ENCODE data around the gene THAP8. TPM values are rescaled to one million over a fixed set of nuclear protein-coding genes. Genes with fewer than 3 reads are reported as not detected.
"Not testable (repeated sequence)": the region's sequence is repeated elsewhere in the genome, so short reads cannot be mapped to it uniquely, and the experiment has no call there.

The THAP8 gene
- polyA plus RNA-seq, 1 donor (not counting 4 experiments of a cell fraction or from before 2014, with no cell fraction given) = 1.8 TPM

DNA sequence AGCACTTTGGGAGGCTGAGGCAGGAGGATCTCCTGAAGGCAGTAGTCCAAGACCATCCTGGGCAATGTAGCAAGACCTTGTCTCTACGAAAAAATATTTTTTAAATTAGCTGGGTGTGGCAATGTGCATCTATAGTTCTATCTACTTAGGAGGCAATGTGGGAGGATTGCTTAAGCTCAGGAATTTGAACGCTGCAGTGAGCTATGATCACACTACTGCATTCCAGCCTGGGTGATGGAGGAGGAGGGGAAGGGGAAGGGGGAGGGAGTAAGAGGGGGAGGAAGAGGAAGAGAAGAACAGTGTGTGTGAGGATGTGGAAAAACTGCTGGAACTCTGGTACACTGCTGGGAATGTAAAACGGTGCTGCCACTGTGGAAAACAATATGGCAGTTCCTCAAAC, 12.3 kb downstream of the THAP8 start:
- no peak overlapping the region for H3K27ac ChIP-seq (ENCODE audit: control insufficient read depth, insufficient read depth, low read length)

DNA sequence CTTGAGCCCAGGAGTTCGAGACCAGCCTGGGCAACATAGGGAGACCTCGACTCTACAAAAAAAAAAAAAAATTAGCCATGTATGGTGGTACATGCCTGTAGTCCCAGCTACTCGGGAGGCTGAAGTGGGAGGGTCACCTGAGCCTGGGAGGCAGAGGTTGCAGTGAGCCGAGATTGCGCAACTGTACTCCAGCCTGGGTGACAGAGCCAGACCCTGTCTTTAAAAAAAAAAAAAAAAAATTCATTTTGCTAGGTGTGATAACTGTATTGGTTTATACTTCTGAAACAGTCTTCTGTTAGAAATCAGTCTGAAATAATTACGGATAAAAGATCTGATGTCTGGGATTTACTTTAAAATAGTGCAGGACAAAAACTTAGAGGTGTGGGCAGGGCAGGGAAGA, 13.0 kb downstream of the THAP8 start:
- H4K20me1 ChIP-seq (ENCODE audit: control insufficient read depth, extremely low read depth, insufficient read depth, low read length); dilution Hi-C loops (cut with MboI; ENCODE audit: extremely low pct_ligation_motif_present, low sequenced_read_pairs); DNase-seq (ENCODE audit: low read depth, low spot score); H2AFZ ChIP-seq (ENCODE audit: control insufficient read depth, low read length); H3K79me2 ChIP-seq (ENCODE audit: control insufficient read depth, insufficient read depth, low read length); FAIRE-seq; H3K4me2 ChIP-seq (ENCODE audit: control insufficient read depth, extremely low read depth, insufficient read depth, low read depth, low read length); H3K36me3 ChIP-seq (ENCODE audit: control insufficient read depth in 2 of 2, extremely low read depth in 1 of 2, insufficient read depth in 2 of 2, low read length in 2 of 2); H3K9ac ChIP-seq (ENCODE audit: control insufficient read depth, extremely low read depth, insufficient read depth, low read length); H3K9me3 ChIP-seq (ENCODE audit: control insufficient read depth, low read depth, low read length); H3K27ac ChIP-seq (ENCODE audit: control insufficient read depth, insufficient read depth, low read length); H3K4me1 ChIP-seq (ENCODE audit: control insufficient read depth, extremely low read depth, insufficient read depth, low read length); H3K4me3 ChIP-seq (ENCODE audit: control insufficient read depth in 2 of 3, extremely low read depth in 1 of 3, insufficient read depth in 2 of 3, low read depth in 1 of 3, low read length in 3 of 3); H3K27me3 ChIP-seq (ENCODE audit: control insufficient read depth, extremely low read depth, insufficient read depth, low read length); H3K9me1 ChIP-seq (ENCODE audit: control insufficient read depth, extremely low read depth, insufficient read depth, low read length): not testable (repeated sequence)

More for the DNA sequence above, 12.3 kb downstream of the THAP8 start:
- Histone ChIP-seq H2AFZ (ENCODE audit: control insufficient read depth, low read length) (no peak overlapping the region), H3K9me3 (ENCODE audit: control insufficient read depth, low read depth, low read length) (no peaks in the 10 kb centered on the region), H3K27me3 (ENCODE audit: control insufficient read depth, extremely low read depth, insufficient read depth, low read length) (no peaks in the 10 kb centered on the region), H4K20me1 (ENCODE audit: control insufficient read depth, extremely low read depth, insufficient read depth, low read length) (no peaks in the 10 kb centered on the region), H3K4me2 (ENCODE audit: control insufficient read depth, extremely low read depth, insufficient read depth, low read depth, low read length) (no peak overlapping the region), H3K9ac (ENCODE audit: control insufficient read depth, extremely low read depth, insufficient read depth, low read length) (no peak overlapping the region), H3K79me2 (ENCODE audit: control insufficient read depth, insufficient read depth, low read length) (no peaks in the 10 kb centered on the region), H3K9me1 (ENCODE audit: control insufficient read depth, extremely low read depth, insufficient read depth, low read length) (no peaks in the 10 kb centered on the region), H3K36me3 (ENCODE audit: control insufficient read depth in 2 of 2, extremely low read depth in 1 of 2, insufficient read depth in 2 of 2, low read length in 2 of 2) (no peaks in the 10 kb centered on the region), H3K4me3 (ENCODE audit: control insufficient read depth in 2 of 3, extremely low read depth in 1 of 3, insufficient read depth in 2 of 3, low read depth in 1 of 3, low read length in 3 of 3) (no peak overlapping the region), H3K4me1 (ENCODE audit: control insufficient read depth, extremely low read depth, insufficient read depth, low read length) (peaks cover 5% of the 10 kb centered on the region)
- FAIRE-seq (no peak), DNase-seq (ENCODE audit: low read depth, low spot score) (no peak)
- dilution Hi-C loops (cut with MboI; ENCODE audit: extremely low pct_ligation_motif_present, low sequenced_read_pairs) = no loop called here
- TF ChIP-seq CTCF (optimal IDR thresholded peaks at IDR 0.05 in 1 of 3, IDR thresholded peaks at IDR 0.05 in 1 of 3, conservative IDR thresholded peaks at IDR 0.05 in 1 of 3; ENCODE audit: extremely low read depth in 1 of 3, insufficient read depth in 2 of 3, low read length in 3 of 3) (no peak), EZH2 (IDR thresholded peaks at IDR 0.05; ENCODE audit: low read length) (no peak)

DNA sequence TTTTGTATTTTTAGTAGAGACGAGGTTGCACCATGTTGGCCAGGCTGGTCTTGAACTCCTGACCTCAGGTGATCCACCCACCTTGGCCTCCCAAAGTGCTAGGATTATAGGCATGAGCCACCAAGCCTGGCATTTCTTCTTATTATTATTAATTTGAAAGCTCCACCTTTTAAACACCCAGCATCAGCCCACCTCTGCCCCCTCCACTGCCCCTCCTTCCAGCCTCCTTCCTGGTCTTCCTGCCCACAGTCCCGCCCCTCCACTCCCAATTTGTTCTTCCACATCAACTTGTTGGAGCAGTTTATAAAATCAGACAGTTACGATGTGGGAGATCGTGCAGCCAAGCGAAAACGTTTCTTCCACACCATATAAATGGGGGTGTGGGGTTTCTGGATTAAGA, 13.6 kb downstream of the THAP8 start:
- no peaks in the 10 kb centered on the region for H4K20me1 ChIP-seq (ENCODE audit: control insufficient read depth, extremely low read depth, insufficient read depth, low read length)
- H3K9ac ChIP-seq (ENCODE audit: control insufficient read depth, extremely low read depth, insufficient read depth, low read length) = no peak overlapping the region
- TF ChIP-seq CTCF (optimal IDR thresholded peaks at IDR 0.05 in 1 of 3, IDR thresholded peaks at IDR 0.05 in 1 of 3, conservative IDR thresholded peaks at IDR 0.05 in 1 of 3; ENCODE audit: extremely low read depth in 1 of 3, insufficient read depth in 2 of 3, low read length in 3 of 3) = no peak
- TF ChIP-seq EZH2 (IDR thresholded peaks at IDR 0.05; ENCODE audit: low read length) = no peak
- no peaks in the 10 kb centered on the region for H3K36me3 ChIP-seq (ENCODE audit: control insufficient read depth in 2 of 2, extremely low read depth in 1 of 2, insufficient read depth in 2 of 2, low read length in 2 of 2)
- H3K9me1 ChIP-seq (ENCODE audit: control insufficient read depth, extremely low read depth, insufficient read depth, low read length) = no peaks in the 10 kb centered on the region
- DNase-seq (ENCODE audit: low read depth, low spot score) (no peak), FAIRE-seq (no peak)
- no peak overlapping the region for H3K4me3 ChIP-seq (ENCODE audit: control insufficient read depth in 2 of 3, extremely low read depth in 1 of 3, insufficient read depth in 2 of 3, low read depth in 1 of 3, low read length in 3 of 3)
- H3K4me2 ChIP-seq (ENCODE audit: control insufficient read depth, extremely low read depth, insufficient read depth, low read depth, low read length) = no peak overlapping the region
- H3K27me3 ChIP-seq (ENCODE audit: control insufficient read depth, extremely low read depth, insufficient read depth, low read length) = no peaks in the 10 kb centered on the region
- dilution Hi-C loops (cut with MboI; ENCODE audit: extremely low pct_ligation_motif_present, low sequenced_read_pairs) = no loop called here
- H3K9me3 ChIP-seq (ENCODE audit: control insufficient read depth, low read depth, low read length) = no peaks in the 10 kb centered on the region
- no peak overlapping the region for H2AFZ ChIP-seq (ENCODE audit: control insufficient read depth, low read length)
- H3K4me1 ChIP-seq (ENCODE audit: control insufficient read depth, extremely low read depth, insufficient read depth, low read length) = peaks cover 5% of the 10 kb centered on the region
- H3K27ac ChIP-seq (ENCODE audit: control insufficient read depth, insufficient read depth, low read length) = no peak overlapping the region
- H3K79me2 ChIP-seq (ENCODE audit: control insufficient read depth, insufficient read depth, low read length) = no peaks in the 10 kb centered on the region

Measured in keratinocyte (primary cell).